B cell (primary cell): ENCODE measurements around the gene ZSCAN30.

ENCODE experiments used
- CTCF ChIP-seq: fragments of 200-600 bp; IDR thresholded peaks from one replicate; pipeline ENCODE4 v1.8.0; 2022; ENCODE audit warnings: antibody characterized with exemption, mild to moderate bottlenecking
- EZH2 ChIP-seq: IDR thresholded peaks from 2 replicates; pipeline ENCODE4 v1.6.1; 2012; ENCODE audit warnings: borderline replicate concordance, low read depth, mild to moderate bottlenecking, moderate library complexity, low read length; ENCODE audit not compliant: insufficient read depth, poor library complexity, severe bottlenecking

DNA sequence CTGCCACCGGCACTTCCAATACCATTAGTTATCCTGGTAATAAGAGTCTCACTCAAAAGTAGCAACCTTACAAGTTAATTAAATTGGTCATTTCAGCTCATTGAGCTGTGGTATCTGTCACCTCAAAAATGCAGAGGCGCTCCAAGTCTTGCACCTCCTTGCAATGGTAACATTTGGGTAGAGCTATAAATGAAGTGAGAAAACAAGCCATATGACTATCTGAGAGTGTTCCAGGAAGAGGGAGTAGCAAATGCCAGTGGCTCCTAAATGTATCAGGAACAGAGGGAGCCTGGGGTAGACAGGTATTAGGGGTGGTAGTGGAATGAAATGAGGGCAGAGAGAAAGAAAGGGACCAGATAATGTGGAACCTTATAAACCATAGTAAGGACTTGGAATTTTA lies 6.0 kb upstream of the ZSCAN30 start:
- TF ChIP-seq EZH2 (no peak), CTCF (no peak)
